HG02763 (cell line): ENCODE results near the gene SMARCB1.

Source experiments
- ATAC-seq: cut with Tn5 transposase; IDR thresholded peaks from one replicate; pipeline ENCODE4 v1.9.1; 2021; ENCODE audit warnings: mild to moderate bottlenecking, moderate library complexity; ENCODE audit not compliant: unreplicated experiment

The SMARCB1 gene

DNA sequence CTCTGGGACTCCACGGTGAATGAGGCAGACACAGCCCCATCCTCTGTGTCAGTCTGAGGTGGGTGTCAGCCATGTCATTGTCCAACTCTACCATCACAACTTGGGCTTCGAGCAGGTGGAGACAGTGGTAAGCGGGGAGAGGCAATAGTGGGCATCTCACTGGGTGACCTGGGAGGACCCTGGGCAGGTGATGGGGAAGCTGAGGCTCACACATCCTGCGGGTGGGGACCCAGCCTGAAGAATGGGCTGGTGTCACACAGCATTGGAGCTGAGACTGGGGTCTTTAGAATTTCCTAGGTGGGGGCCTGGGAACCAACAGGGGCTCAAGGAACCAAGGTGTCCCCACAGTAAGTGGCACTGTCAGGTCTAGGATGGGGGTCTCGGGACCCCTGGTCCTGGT lies 7.0 kb upstream of the SMARCB1 start:
- no peak for ATAC-seq

DNA sequence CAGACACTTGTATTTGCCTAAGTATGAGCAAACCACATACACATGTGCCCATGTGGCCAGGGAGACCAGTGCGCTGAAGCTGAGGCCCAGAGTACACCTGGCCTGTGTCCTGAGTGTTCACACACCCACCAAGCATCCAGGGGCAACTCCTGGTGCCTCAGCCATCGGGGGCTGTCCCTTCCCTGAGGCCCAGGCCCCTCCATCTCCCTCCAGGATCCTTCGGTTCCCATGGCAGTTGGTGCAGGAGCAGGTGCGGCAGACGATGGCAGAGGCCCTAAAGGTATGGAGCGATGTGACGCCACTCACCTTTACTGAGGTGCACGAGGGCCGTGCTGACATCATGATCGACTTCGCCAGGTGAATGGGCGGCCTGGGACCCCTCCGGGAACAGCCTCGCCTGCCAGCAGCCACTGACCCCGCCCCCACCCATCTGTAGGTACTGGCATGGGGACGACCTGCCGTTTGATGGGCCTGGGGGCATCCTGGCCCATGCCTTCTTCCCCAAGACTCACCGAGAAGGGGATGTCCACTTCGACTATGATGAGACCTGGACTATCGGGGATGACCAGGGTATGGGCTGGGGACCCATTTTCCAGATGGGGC lies 6.5 kb upstream of the SMARCB1 start:
- ATAC-seq, result no peak

DNA sequence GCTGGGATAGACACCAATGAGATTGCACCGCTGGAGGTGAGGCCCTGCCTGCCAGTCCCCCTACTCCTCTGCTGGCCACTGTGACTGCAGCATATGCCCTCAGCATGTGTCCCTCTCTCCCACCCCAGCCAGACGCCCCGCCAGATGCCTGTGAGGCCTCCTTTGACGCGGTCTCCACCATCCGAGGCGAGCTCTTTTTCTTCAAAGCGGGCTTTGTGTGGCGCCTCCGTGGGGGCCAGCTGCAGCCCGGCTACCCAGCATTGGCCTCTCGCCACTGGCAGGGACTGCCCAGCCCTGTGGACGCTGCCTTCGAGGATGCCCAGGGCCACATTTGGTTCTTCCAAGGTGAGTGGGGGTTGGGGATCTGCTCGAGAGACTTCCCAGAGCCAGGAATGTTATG lies 5.7 kb upstream of the SMARCB1 start:
- ATAC-seq, result no peak

DNA sequence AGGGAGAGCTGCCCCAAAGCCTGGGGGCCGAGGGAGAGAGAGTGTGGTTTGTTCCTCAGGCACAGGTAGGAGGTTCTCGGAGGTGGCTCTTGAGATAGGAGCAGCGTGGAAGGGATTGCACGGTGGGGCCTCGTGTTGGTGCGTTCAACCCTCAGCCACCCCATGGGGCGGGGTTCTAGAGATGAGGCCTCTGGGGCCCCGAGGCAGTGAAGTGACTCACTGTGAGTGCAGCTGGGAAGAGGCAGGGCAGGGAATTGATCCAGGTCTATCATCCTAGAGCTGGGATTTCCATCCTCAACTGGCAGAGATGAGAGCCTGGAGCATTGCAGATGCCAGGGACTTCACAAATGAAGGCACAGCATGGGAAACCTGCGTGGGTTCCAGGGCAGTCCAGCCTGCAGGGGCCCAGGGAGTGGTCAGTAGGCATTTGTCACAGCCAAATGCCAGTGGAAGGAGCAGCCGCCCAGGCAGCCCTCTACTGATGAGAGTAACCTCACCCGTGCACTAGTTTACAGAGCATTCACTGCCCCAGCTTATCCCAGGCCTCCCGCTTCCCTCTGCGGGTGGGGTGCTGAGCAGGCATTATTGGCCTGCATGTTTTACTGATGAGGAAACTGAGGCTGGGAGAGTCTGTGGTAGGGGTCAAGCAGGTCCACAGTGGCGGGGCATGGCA lies 5.1 kb upstream of the SMARCB1 start:
- no peak for ATAC-seq

DNA sequence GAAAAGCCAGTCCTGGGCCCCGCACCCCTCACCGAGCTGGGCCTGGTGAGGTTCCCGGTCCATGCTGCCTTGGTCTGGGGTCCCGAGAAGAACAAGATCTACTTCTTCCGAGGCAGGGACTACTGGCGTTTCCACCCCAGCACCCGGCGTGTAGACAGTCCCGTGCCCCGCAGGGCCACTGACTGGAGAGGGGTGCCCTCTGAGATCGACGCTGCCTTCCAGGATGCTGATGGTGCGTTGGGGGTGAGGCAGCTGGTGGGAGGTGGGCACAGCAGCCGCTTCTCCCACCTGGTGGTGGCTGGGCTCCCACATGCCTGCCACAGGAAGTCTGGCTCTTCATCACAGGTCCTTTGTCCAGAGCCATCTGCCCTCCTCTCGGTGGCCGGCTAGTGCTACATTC lies 4.5 kb upstream of the SMARCB1 start:
- no peak for ATAC-seq

DNA sequence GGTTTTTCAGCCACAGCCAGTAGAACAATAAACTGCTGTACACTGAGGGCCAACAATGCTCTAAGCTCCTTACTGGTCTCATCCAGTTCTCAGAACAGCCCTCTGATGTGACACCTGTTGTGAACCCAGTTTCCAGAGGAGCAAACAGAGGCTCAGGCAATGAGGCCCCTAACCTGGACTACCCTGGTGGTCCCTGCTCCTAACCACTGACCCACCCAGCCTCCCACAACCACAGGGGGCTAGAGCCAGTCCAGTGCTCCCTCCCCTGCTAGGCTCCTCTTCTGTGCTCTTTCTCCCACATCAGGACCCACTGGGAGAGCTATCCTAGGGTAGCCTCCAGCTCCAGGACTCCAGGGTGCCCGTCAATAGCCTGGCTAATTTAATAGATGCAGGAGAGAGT lies 4.1 kb upstream of the SMARCB1 start:
- ATAC-seq, result no peak

DNA sequence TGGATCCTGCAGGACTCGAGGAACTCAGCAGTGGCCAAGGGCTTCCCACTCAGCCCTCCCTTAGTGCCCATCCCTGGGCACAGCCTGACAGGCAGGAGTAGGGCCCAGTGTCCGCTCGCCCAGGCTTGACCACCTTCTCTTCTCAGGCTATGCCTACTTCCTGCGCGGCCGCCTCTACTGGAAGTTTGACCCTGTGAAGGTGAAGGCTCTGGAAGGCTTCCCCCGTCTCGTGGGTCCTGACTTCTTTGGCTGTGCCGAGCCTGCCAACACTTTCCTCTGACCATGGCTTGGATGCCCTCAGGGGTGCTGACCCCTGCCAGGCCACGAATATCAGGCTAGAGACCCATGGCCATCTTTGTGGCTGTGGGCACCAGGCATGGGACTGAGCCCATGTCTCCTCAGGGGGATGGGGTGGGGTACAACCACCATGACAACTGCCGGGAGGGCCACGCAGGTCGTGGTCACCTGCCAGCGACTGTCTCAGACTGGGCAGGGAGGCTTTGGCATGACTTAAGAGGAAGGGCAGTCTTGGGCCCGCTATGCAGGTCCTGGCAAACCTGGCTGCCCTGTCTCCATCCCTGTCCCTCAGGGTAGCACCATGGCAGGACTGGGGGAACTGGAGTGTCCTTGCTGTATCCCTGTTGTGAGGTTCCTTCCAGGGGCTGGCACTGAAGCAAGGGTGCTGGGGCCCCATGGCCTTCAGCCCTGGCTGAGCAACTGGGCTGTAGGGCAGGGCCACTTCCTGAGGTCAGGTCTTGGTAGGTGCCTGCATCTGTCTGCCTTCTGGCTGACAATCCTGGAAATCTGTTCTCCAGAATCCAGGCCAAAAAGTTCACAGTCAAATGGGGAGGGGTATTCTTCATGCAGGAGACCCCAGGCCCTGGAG lies 3.3 kb upstream of the SMARCB1 start:
- no peak for ATAC-seq

DNA sequence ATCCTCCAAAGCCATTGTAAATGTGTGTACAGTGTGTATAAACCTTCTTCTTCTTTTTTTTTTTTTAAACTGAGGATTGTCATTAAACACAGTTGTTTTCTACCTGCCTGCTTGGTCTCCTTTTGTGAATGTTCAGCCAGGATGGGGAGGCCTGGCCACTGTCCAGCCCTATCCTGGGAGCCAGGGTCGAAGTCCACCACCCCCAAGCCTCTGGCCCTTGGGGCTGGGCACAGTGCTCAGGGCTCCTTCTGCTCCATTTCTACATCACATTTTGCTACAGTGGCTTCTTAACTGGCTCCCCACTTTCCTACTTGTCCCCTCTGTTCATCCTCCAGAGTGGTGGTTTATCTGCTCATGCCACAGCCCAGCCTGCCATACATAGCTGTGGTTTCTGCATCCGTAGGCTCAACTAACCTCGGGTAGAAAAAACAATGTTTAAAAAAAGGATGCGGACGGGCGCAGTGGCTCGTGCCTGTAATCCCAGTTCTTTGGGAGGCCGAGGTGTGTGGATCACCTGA lies 2.5 kb upstream of the SMARCB1 start:
- no peak for ATAC-seq

DNA sequence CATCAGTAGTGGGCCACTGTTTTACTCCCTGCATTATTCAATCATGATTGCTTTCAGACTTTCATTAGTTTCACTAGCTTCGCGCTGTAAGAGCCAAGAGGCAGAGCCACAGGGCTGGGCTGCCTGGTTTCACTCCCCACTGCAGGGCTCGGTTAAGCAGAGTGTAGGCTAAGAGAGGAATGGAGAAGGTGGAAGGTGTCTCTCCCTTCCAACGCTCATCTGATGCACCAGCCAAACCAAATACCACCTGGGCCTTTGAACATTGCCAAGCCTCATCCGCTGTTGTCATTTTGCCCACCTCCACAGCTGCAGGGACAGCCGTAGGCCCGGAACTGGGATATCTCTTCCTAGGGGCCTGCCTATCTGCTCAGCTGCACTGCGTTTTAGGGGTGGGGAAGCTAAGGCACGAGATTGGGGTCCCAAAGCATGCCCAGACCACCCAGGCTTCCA lies 480 bp upstream of the SMARCB1 start:
- ATAC-seq, result no peak

DNA sequence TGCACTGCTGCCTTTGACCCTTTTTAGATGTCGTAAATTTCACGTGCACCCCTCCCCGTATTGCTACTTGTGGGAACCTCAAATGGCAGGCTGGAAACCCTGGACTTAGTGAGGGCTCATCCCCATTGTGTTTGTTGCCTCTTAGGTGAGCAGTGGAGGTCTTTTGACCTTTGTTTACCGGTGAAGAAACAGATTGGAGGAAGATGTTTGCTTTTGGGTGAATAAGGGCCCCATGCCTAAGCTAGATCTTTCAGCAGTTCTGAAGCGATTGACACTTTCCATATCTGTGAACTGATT lies 782 bp downstream of the SMARCB1 start:
- ATAC-seq, result no peak

DNA sequence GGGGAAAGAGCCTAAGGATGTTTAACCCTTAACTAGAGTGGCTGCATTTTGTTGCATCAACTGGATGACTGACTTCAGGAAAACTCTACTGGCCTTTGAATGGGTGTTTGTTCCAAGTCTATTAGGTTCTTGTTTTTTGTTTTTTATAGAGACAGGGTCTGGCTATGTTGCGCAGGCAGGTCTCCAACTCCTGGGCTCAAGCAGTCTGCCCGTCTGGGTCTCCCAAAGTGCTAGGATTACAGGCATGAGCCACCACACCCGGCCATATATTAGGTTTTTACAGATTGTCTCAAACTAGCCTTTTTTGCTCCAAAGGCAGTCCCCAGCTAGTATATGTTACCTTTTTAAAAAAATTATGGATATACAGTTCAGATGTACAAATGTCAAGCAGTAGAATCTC lies 1.1 kb downstream of the SMARCB1 start:
- ATAC-seq, result no peak

DNA sequence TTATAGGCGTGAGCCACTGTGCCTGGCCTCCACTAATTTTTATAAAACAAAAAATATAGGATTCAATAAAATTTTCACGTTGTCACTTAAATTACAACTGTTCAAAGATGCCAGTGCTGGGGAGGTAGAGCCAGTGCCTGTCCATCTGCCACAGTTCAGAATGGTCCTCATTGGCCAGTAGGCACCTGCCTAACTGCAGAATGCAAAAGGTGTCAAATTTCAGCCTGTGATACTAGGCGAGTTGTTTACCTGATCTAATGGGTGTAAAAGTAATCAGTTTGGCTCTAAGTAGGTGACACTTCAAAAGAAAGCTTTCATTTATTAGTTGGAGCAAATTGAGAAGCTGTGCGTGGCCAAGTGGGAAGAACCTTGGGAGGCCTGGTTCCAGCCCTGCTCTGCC lies 2.4 kb downstream of the SMARCB1 start:
- no peak for ATAC-seq

DNA sequence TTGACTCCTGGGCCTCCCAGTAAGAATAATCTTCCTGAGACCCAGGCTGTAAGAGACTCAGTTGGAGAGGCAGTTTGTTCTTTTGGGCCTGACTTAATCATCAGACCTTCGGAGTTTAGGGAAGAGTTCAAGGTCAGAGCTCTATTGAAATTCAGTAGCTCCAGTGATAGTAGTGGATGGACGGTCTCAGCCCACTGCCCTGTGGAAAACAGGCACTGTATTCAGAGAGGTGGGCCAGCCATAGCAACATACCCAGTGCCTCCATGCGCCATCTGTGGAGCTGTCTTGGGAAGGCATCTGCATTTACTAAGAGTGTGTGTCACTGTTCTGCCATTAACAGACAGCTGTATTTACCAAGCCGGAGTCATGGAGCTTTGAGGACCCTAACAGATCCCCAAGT lies 2.9 kb downstream of the SMARCB1 start:
- no peak for ATAC-seq

DNA sequence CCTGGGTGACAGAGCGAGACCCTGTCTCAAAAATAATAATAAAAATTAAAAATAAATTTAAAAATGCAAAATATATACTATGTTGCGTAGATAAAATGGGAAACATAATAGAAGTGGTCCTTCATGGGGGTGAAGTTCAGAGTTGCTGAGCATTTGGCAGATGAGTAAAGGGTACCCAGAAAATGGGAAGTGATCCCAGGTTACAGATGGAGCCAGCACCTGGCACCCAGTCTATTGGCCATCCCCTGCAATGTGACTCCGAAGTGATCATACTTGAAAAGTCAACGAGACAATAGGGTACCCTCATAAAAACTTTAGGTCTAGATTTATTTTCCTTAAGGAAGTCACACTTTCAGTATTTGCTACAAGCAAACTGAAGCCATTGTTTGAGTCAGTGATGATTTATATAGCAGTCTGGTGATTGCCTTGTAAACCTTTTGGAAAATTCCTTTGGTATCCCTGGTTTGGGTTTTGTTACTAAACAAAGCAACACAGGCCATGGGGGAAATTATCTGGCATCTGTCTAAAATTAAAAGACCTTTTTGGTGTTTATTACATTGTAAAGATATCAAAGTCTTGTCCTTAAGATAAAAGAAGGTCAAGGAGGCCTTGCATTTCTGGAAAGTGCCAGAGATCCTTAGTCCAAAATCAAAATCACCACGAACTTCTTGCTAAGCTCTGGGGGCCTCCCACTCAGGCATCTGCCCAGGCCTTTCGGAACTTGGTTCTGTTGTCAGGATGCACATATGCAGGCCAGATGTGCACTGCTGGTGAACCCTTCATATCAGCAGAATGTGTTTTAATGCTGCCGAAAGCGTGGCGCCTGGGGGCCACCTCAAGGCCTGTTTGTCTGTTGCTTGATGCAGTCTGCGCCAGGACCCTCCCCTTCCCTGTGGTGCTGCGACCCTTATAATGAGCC lies 4.3 kb downstream of the SMARCB1 start:
- no peak for ATAC-seq

DNA sequence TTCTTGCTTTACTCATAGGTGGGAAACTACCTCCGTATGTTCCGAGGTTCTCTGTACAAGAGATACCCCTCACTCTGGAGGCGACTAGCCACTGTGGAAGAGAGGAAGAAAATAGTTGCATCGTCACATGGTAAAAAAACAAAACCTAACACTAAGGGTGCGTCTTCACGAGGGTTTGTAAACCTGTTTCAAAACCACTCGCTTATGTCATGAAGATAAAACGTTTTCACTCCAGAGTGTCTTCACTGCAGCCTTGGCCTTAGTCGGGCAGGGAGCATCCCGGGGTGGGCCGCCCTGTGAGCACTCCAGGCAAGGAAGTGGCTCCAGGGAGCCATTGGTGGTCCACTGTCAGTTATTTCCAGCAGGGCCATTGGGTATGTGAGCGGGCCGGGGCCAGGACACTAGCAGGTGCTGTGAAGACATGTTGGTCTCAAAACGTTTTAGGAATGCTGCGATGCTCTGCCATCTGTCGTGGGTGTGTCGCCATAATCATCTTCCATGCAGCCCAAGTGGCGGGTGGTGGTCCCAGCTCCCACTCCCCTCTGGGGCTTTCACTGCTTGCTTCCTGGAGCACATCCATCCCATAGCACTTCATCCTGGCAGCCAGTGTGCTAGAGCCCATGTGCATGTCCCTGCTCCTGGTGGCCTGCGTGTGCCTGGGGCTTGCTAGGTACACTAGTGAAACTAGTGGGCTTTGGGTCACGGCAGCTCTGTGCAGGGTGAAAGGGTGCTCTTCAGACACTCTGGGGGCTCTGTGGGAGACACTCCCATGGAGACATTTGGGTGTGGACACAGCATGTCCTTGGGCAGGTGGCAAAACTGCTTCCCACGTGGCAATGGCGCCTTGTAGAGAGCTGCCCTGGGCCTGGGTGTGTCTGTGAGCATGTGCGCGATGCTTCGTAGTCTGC lies 5.2 kb downstream of the SMARCB1 start:
- no peak for ATAC-seq

DNA sequence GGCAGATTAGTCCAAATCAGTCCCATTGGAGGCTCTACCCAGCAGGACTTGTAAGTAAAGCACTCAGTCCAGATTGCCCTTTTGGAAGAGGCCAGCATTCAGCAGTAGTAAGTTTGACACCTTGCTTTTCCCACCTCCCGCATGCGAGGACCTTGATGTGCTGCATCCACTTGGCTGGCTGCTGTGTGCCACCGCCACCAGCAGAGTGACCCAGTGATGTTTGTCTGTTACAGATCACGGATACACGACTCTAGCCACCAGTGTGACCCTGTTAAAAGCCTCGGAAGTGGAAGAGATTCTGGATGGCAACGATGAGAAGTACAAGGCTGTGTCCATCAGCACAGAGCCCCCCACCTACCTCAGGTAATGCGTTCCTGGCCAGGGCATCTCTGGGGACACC lies 6.6 kb downstream of the SMARCB1 start:
- no peak for ATAC-seq

DNA sequence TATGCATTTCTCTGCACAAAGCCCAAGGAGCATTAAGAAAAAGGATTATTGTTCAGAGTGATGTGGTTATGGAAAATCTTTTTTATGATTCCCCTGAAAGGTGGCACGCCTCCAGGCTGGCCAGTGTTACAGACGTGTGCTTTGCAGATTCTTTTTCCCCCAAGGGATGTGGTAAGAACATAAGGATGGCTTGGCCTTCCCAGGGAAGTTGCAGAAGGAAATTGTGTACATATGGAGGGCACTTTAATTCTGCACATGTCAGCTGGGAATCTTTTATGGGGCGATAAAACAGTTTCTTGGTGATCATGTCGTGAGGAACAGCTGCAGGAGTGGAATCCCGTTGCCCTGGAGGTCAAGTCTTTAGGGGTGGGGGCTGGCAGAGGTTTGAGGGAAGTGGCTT lies 9.7 kb downstream of the SMARCB1 start:
- ATAC-seq, result no peak

DNA sequence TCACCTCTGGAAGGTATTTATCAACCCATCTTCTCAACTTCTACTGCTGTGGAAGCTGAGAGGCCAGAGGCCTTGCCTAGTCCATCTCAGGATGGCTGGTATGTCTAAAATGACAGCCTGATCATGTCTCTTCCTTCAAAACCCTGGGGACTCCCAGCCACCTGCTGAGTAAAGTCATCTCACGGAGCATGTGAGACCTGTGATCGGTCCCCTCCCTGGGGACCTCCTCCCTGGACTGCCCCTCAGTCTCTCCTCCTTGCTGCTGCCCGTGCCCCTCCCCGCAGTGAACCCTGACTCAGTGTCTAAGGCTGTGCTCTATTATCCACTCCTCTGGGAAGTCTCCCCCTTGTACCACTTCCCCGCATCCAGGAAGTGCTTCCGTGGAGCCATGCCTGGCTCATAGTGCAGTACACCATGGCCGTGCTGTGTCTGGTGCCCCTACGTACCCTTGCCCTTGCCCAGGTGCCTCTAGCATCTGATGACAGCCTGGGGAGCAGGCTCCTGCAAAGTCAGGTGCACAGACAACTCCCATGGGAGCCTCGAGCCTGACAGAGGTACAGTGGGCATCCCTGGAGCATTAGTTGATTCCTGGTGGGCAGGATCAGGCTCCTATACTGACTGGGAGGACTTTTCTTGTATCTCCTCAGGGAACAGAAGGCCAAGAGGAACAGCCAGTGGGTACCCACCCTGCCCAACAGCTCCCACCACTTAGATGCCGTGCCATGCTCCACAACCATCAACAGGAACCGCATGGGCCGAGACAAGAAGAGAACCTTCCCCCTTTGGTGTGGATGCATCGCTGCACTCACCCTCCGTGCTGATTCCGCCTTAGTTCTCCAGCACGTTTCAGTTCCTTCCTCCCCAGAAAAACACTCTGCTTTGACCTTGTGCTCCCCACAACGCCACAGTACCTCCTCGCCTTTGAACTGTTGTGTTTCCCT lies 13.8 kb downstream of the SMARCB1 start:
- no peak for ATAC-seq
